Measurements from ENCODE around the gene FOXO4.

GRCh38 chrX:71095981-71096759, 519 bp downstream of the FOXO4 start:
- no peak for TF ChIP-seq POLR2A (IDR thresholded peaks at IDR 0.05)
- TF ChIP-seq CTCF (IDR thresholded peaks at IDR 0.05) = no peak
- no peak for TF ChIP-seq POLR2AphosphoS5 (IDR thresholded peaks at IDR 0.05)
